Measurements from ENCODE around the gene SLC25A44.
A peak's percentile ranks its signal among the peaks of the same experiment; 100 is the strongest.
"Not testable (repeated sequence)": the region's sequence is repeated elsewhere in the genome, so short reads cannot be mapped to it uniquely, and the experiment has no call there.

SLC25A44 gene

DNA sequence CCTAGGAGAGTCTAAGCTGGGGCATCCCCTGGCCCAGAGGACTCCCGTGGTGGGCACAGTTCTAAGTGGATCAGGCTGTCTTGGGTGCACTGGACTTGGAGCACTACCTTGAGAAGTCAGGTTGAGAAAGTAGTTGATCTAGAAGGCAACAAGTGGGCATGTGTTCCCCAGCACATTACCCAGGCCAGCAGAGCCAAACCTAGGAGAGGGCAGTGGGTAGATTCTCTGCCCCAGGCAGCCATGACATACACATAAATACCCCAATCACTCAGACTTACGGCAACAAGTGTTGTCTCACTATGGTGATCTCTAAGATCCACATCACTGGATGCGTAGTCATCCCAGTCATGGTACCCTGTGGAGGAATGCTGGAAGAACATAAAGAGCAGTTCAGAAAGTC is 17.3 kb downstream of the SLC25A44 start:
- TF ChIP-seq SUZ12 (IDR thresholded peaks at IDR 0.05; ENCODE audit: extremely low read depth, insufficient read depth, insufficient read length) = no peak
- TF ChIP-seq YY1 (IDR thresholded peaks at IDR 0.05; ENCODE audit: insufficient read depth, insufficient read length) = no peak
- no peak for TF ChIP-seq ZNF274 (IDR thresholded peaks at IDR 0.05; ENCODE audit: low read depth, low read length)
- Histone ChIP-seq H3K9me3 (ENCODE audit: insufficient read depth, low read length) (no peaks in the 10 kb centered on the region), H3K27me3 (ENCODE audit: insufficient read depth, insufficient read length) (no peaks in the 10 kb centered on the region), H3K4me3 (ENCODE audit: insufficient read length, low read depth) (no peak overlapping the region), H3K36me3 (ENCODE audit: insufficient read depth, insufficient read length, low read length) (peaks cover 72% of the 10 kb centered on the region), H3K9ac (ENCODE audit: insufficient read length, low read depth) (no peak overlapping the region), H3K4me1 (ENCODE audit: insufficient read depth, insufficient read length) (peaks cover 6% of the 10 kb centered on the region)
- DNase-seq (ENCODE audit: low read depth, low spot score) = no peak

DNA sequence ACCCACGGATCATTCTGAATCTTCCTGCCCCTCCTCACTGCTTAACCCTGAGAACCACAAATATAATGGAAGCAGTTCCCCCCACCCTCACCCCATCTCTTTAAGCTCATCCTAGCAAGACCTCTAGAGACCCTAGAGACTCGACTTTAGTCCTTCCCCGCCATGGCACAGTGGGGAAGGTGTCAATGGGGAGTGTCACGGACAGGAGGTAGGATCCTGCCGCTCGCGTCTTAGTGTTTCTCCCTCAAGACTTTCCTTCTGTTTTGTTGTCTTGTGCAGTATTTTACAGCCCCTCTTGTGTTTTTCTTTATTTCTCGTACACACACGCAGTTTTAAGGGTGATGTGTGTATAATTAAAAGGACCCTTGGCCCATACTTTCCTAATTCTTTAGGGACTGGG is 18.2 kb downstream of the SLC25A44 start:
- H3K36me3 ChIP-seq (ENCODE audit: insufficient read depth, insufficient read length, low read length) = peaks cover 69% of the 10 kb centered on the region
- peak overlapping the region; percentile 97 for H3K9ac ChIP-seq (ENCODE audit: insufficient read length, low read depth)
- H3K27me3 ChIP-seq (ENCODE audit: insufficient read depth, insufficient read length) = no peaks in the 10 kb centered on the region
- TF ChIP-seq SUZ12 (IDR thresholded peaks at IDR 0.05; ENCODE audit: extremely low read depth, insufficient read depth, insufficient read length) (no peak), ZNF274 (IDR thresholded peaks at IDR 0.05; ENCODE audit: low read depth, low read length) (no peak), YY1 (IDR thresholded peaks at IDR 0.05; ENCODE audit: insufficient read depth, insufficient read length) (no peak)
- H3K9me3 ChIP-seq (ENCODE audit: insufficient read depth, low read length) = no peaks in the 10 kb centered on the region
- H3K4me1 ChIP-seq (ENCODE audit: insufficient read depth, insufficient read length) = peaks cover 6% of the 10 kb centered on the region
- DNase-seq (ENCODE audit: low read depth, low spot score) = no peak
- peak overlapping the region; percentile 93 for H3K4me3 ChIP-seq (ENCODE audit: insufficient read length, low read depth)

DNA sequence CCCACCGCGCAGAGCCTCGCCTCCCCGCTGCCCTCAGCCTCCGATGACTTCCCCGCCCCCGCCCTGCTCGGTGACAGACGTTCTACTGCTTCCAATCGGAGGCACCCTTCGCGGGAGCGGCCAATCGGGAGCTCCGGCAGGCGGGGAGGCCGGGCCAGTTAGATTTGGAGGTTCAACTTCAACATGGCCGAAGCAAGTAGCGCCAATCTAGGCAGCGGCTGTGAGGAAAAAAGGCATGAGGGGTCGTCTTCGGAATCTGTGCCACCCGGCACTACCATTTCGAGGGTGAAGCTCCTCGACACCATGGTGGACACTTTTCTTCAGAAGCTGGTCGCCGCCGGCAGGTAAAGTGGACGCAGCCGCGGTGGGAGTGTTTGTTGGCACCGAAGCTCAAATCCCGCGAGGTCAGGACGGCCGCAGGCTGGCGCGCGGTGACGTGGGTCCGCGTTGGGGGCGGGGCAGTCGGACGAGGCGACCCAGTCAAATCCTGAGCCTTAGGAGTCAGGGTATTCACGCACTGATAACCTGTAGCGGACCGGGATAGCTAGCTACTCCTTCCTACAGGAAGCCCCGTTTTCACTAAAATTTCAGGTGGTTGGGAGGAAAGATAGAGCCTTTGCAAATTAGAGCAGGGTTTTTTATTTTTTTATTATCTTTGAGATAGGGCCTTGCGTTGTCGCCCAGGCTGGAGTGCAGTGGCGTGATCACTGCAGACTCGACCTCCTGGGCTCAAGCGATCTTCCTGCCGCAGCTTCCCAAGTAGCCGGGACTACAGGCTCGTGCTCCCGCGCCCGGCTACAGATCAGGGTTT is 19.1 kb downstream of the SLC25A44 start, which contains the start of gene PMF1:
TSS of gene PMF1 (plus strand) at position 175 of the 811 bp plus-strand sequence. CDS start at position 184, 9 bp downstream.
- TF ChIP-seq SUZ12 (IDR thresholded peaks at IDR 0.05; ENCODE audit: extremely low read depth, insufficient read depth, insufficient read length) (no peak), YY1 (IDR thresholded peaks at IDR 0.05; ENCODE audit: insufficient read depth, insufficient read length) (peak; percentile 87)
- Histone ChIP-seq H3K9me3 (ENCODE audit: insufficient read depth, low read length) (no peaks in the 10 kb centered on the region), H3K27me3 (ENCODE audit: insufficient read depth, insufficient read length) (no peaks in the 10 kb centered on the region), H3K4me1 (ENCODE audit: insufficient read depth, insufficient read length) (peaks cover 6% of the 10 kb centered on the region), H3K9ac (ENCODE audit: insufficient read length, low read depth) (peak within 1 kb of the TSS; percentile 97), H3K36me3 (ENCODE audit: insufficient read depth, insufficient read length, low read length) (peaks cover 62% of the 10 kb centered on the region), H3K4me3 (ENCODE audit: insufficient read length, low read depth) (peak within 1 kb of the TSS; percentile 93)
- DNase-seq (ENCODE audit: low read depth, low spot score) = peak; percentile 99

DNA sequence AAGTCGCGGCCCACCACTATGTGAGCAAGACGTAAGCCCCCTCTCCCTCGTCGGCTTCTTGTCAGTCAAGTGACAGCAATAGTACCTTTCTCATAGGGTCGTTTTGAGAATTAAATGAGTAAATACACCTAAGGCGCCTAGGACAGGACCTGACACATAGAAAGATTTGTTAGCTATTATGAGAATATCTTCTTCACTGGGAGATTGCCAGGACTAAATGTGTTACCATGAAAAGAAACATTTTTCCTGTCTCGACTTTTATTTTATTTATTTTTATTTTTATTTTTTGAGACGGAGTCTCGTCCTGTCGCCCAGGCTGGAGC is 19.7 kb downstream of the SLC25A44 start:
- TF ChIP-seq YY1 (IDR thresholded peaks at IDR 0.05; ENCODE audit: insufficient read depth, insufficient read length) (no peak), ZNF274 (IDR thresholded peaks at IDR 0.05; ENCODE audit: low read depth, low read length) (no peak), SUZ12 (IDR thresholded peaks at IDR 0.05; ENCODE audit: extremely low read depth, insufficient read depth, insufficient read length) (no peak)
- Histone ChIP-seq H3K9me3 (ENCODE audit: insufficient read depth, low read length) (no peaks in the 10 kb centered on the region), H3K36me3 (ENCODE audit: insufficient read depth, insufficient read length, low read length) (peaks cover 59% of the 10 kb centered on the region), H3K27me3 (ENCODE audit: insufficient read depth, insufficient read length) (no peaks in the 10 kb centered on the region), H3K4me3 (ENCODE audit: insufficient read length, low read depth) (peak overlapping the region; percentile 93), H3K4me1 (ENCODE audit: insufficient read depth, insufficient read length) (peaks cover 6% of the 10 kb centered on the region), H3K9ac (ENCODE audit: insufficient read length, low read depth) (peak overlapping the region; percentile 97)
- no peak for DNase-seq (ENCODE audit: low read depth, low spot score)

DNA sequence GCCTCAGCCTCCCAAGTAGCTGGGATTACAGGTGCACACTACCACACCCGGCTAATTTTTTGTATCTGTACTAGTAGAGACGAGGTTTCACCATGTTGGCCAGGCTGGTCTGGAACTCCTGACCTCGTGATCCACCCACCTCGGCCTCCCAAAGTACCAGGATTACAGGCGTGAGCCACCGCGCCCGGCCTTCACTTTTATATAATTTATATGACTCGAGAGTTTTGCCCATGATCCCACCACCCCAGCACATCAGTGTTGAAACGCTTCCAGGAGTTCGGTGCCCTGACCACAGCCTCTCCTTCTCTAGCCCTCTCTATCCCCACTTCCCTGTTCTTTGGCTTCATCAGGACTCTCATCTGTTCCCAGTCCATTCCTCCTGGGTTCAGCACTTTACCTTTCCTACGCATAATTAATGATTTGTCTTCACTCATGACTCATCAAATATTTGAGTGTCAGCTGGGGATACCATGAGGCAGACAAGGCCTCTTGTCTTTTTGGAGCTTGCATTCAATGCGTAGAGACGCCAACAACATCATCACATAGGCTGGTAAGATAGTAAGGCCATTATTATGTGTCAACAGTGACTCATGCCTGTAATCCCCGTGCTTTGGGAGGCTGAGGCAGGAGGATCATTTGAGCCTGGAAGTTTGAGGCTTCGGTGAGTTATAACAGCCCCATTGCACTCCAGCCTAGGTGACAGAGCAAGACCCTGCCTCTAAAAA is 20.3 kb downstream of the SLC25A44 start:
- no peaks in the 10 kb centered on the region for H3K9me3 ChIP-seq (ENCODE audit: insufficient read depth, low read length)
- TF ChIP-seq ZNF274 (IDR thresholded peaks at IDR 0.05; ENCODE audit: low read depth, low read length) = no peak
- TF ChIP-seq SUZ12 (IDR thresholded peaks at IDR 0.05; ENCODE audit: extremely low read depth, insufficient read depth, insufficient read length) = no peak
- TF ChIP-seq YY1 (IDR thresholded peaks at IDR 0.05; ENCODE audit: insufficient read depth, insufficient read length) = no peak
- H3K4me1 ChIP-seq (ENCODE audit: insufficient read depth, insufficient read length) = peaks cover 5% of the 10 kb centered on the region
- H3K4me3 ChIP-seq (ENCODE audit: insufficient read length, low read depth) = no peak overlapping the region
- no peaks in the 10 kb centered on the region for H3K27me3 ChIP-seq (ENCODE audit: insufficient read depth, insufficient read length)
- no peak overlapping the region for H3K9ac ChIP-seq (ENCODE audit: insufficient read length, low read depth)
- DNase-seq (ENCODE audit: low read depth, low spot score) = no peak
- peaks cover 54% of the 10 kb centered on the region for H3K36me3 ChIP-seq (ENCODE audit: insufficient read depth, insufficient read length, low read length)

DNA sequence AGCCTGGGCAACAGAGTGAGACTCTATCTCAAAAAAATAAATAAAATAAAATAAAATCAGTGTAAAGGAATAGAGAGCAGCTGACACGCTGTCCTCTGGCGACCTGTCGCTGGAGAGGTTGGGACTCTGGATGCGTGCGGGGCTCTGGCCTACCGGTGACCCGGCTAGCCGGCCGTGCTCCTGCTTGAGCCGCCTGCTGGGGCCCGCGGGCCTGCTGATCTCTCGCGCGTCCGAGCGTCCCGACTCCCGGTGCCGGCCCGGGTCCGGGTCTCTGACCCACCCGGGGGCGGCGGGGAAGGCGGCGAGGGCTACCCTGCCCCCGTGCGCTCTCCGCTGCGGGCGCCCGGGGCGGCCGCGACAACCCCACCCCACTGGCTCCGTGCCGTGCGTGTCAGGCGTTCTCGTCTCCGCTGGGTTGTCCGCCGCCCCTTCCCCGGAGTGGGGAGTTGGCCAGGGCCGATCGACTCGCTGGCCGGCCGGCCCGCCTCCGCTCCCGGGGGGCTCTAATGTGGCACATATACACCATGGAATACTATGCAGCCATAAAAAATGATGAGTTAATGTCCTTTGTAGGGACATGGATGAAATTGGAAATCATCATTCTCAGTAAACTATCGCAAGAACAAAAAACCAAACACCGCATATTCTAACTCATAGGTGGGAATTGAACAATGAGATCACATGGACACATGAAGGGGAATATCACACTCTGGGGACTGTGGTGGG is 22.6 kb downstream of the SLC25A44 start:
- H3K36me3 ChIP-seq (ENCODE audit: insufficient read depth, insufficient read length, low read length) = peaks cover 45% of the 10 kb centered on the region
- not testable (repeated sequence) for H3K4me3 ChIP-seq (ENCODE audit: insufficient read length, low read depth); DNase-seq (ENCODE audit: low read depth, low spot score); H3K27me3 ChIP-seq (ENCODE audit: insufficient read depth, insufficient read length); H3K9me3 ChIP-seq (ENCODE audit: insufficient read depth, low read length); H3K9ac ChIP-seq (ENCODE audit: insufficient read length, low read depth); H3K4me1 ChIP-seq (ENCODE audit: insufficient read depth, insufficient read length)

DNA sequence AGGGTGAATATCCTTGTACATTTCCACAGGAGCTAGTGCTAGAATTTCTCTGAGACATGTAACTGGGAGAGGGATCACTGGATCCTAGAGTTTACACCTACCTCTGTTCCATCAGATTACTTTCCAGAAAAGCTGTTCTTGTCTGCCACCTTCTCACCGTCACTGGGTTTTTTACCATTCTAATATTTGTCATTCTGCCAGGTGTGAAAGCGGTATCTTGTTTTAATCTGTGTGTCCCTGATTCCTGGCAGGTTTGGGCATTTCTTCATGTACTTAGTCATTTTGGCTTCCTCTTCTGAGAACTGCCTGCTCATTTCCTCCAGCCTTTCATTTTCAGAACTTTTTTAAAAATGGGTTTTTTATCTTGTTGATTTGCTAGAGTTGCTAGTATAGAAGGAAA is 24.0 kb downstream of the SLC25A44 start:
- Histone ChIP-seq H3K27me3 (ENCODE audit: insufficient read depth, insufficient read length) (no peaks in the 10 kb centered on the region), H3K36me3 (ENCODE audit: insufficient read depth, insufficient read length, low read length) (peaks cover 51% of the 10 kb centered on the region), H3K4me3 (ENCODE audit: insufficient read length, low read depth) (no peak overlapping the region), H3K9me3 (ENCODE audit: insufficient read depth, low read length) (no peaks in the 10 kb centered on the region), H3K4me1 (ENCODE audit: insufficient read depth, insufficient read length) (peaks cover 3% of the 10 kb centered on the region), H3K9ac (ENCODE audit: insufficient read length, low read depth) (no peak overlapping the region)
- DNase-seq (ENCODE audit: low read depth, low spot score) = no peak
- TF ChIP-seq ZNF274 (IDR thresholded peaks at IDR 0.05; ENCODE audit: low read depth, low read length) (no peak), YY1 (IDR thresholded peaks at IDR 0.05; ENCODE audit: insufficient read depth, insufficient read length) (no peak), SUZ12 (IDR thresholded peaks at IDR 0.05; ENCODE audit: extremely low read depth, insufficient read depth, insufficient read length) (no peak)
